ENCODE data around the gene TP53TG3B.
"Not testable (repeated sequence)": the region's sequence is repeated elsewhere in the genome, so short reads cannot be mapped to it uniquely, and the experiment has no call there.

DNA sequence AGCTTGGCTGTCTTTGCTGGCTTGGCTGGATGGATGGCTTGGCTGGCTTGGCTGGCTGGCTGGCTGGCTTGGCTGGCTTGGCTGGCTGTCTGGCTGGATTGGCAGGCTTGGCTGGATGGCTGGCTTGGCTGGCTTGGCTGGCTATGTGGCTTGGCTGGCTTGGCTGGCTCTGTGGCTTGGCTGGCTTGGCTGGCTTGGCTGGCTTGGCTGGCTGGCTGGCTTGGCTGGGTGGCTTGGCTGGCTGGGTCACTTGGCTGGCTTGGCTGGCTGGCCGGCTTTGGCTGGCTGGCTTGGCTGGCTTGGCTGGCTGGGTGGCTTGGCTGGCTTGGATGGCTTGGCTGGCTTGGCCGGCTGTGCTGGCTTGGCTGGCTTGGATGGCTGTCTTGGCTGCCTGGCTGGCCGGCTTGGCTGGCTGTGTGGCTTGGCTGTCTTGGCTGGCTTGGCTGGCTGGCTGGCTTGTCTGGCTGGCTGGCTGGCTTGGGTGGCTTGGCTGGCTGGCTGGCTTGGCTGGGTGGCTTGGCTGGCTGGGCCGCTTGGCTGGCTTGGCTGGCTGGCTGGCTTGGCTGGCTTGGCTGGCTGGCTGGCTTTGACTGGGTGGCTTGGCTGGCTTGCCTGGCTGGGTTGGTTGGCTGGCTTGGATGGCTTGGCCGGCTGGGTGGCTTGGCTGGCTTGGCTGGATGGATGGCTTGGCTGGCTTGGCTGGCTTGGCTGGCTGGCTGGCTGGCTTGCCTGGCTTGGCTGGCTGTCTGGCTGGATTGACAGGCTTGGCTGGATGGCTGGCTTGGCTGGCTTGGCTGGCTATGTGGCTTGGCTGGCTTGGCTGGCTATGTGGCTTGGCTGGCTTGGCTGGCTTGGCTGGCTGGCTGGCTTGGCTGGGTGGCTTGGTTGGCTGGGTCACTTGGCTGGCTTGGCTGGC, 22.8 kb upstream of the TP53TG3B start:
- TF ChIP-seq, protein P1, sequence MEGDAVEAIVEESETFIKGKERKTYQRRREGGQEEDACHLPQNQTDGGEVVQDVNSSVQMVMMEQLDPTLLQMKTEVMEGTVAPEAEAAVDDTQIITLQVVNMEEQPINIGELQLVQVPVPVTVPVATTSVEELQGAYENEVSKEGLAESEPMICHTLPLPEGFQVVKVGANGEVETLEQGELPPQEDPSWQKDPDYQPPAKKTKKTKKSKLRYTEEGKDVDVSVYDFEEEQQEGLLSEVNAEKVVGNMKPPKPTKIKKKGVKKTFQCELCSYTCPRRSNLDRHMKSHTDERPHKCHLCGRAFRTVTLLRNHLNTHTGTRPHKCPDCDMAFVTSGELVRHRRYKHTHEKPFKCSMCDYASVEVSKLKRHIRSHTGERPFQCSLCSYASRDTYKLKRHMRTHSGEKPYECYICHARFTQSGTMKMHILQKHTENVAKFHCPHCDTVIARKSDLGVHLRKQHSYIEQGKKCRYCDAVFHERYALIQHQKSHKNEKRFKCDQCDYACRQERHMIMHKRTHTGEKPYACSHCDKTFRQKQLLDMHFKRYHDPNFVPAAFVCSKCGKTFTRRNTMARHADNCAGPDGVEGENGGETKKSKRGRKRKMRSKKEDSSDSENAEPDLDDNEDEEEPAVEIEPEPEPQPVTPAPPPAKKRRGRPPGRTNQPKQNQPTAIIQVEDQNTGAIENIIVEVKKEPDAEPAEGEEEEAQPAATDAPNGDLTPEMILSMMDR (IDR thresholded peaks at IDR 0.05) = not testable (repeated sequence)
- not testable (repeated sequence) for TF ChIP-seq POLR2A (IDR thresholded peaks at IDR 0.05)

Data from heart left ventricle (tissue), 13 donors.